Ovary (tissue), 3 donors: ENCODE data around the gene CEP126.

Experiments
- POLR2A ChIP-seq: fragments of 450-650 bp; IDR thresholded peaks from one replicate; pipeline ENCODE4 v1.6.1; 2017; ENCODE audit warnings: antibody characterized with exemption, mild to moderate bottlenecking, moderate library complexity
- TF ChIP-seq, protein P1 (sequence below), 3 donors: fragments of 450-650 bp in 2 of 3; fragments of 200-600 bp in 1 of 3; IDR thresholded peaks; one replicate each; pipeline versions ENCODE4 v1.5.1 to v1.8.0; 2016 to 2022; ENCODE audit warnings: antibody characterized with exemption in 3 of 3, mild to moderate bottlenecking in 1 of 3
- donor health status: DM: no; HTN: no; CAD: no.

DNA sequence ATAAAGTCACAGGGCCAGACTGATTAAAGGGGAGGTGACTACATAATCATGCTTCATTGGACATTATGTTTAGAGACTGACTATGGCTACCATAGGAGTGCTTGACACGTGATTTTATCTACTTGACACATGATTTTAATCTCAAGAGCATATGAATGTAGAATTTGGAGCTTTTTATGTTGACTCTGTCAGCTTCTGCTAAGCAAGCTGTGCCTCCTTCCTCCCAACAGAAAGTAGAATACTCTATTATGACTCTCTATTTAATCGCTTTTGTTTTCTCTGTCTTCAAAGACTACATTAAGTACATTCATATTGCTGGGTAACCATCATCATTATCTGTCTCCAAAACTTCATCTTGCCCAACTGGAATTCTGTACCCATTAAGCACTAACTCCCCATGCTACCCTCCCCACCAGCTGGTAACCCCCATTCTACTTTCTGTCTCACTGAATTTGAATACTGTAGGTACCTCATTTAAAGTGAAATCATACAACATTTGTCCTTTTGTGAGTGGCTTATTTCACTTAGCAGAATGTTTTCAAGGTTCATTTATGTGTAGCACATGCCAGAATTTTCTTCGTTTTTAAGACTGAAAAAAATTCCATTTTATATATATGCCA is 26.2 kb downstream of the CEP126 start:
- TF ChIP-seq, protein P1, sequence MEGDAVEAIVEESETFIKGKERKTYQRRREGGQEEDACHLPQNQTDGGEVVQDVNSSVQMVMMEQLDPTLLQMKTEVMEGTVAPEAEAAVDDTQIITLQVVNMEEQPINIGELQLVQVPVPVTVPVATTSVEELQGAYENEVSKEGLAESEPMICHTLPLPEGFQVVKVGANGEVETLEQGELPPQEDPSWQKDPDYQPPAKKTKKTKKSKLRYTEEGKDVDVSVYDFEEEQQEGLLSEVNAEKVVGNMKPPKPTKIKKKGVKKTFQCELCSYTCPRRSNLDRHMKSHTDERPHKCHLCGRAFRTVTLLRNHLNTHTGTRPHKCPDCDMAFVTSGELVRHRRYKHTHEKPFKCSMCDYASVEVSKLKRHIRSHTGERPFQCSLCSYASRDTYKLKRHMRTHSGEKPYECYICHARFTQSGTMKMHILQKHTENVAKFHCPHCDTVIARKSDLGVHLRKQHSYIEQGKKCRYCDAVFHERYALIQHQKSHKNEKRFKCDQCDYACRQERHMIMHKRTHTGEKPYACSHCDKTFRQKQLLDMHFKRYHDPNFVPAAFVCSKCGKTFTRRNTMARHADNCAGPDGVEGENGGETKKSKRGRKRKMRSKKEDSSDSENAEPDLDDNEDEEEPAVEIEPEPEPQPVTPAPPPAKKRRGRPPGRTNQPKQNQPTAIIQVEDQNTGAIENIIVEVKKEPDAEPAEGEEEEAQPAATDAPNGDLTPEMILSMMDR (IDR thresholded peaks at IDR 0.05) = no peak
- no peak for TF ChIP-seq POLR2A
